T-helper 9 cell (primary cell): ENCODE results near the gene TRIM32.
"Not testable (repeated sequence)": the region's sequence is repeated elsewhere in the genome, so short reads cannot be mapped to it uniquely, and the experiment has no call there.

Experiments
- DNase-seq: peaks from one replicate; pipeline ENCODE4 v3.0.0-alpha.2; 2020

TRIM32 gene

DNA sequence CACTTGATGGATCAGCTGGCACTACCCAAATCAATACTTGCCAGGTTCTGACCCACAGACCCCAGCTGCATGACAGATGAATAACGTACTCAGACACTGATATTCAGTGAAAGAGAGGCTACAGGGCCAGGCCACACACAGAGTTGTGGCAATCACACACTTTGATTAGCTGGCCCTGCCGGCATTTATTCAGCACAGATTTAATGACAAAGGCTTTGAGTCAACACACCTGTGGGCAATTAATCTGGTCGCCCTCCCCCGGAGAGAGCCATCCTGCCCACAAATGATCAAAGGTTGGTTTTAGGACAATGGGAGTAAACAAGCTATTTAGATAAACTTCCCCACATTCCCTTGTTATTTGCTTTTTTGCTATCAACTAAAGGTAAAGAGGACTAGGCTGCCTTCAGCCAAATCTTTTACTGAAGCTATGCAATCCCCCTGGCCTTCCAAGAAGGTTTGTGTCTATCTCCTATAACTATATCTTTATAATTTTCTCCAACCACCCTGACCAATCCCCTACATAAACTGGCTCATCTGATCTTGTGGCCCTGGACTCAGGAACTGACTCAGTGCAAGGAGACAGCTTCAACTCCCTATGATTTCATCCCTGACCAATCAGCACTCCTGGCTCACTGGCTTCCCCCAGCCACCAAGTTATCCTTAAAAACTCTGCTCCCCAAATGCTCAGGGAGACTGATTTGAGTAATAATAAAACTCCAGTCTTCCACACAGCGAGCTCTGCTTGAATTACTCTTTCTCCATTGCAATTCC is 12.7 kb upstream of the TRIM32 start:
- DNase-seq, result no peak

GRCh38 chr9:116683535-116683934 is 3.6 kb upstream of the TRIM32 start:
- no peak for DNase-seq

GRCh38 chr9:116685166-116685565 is 1.9 kb upstream of the TRIM32 start:
- DNase-seq, result no peak

- DNase-seq, result no peak
Measured at GRCh38 chr9:116686135-116686534, 970 bp upstream of the TRIM32 start.

- DNase-seq, result no peak
Measured at GRCh38 chr9:116686693-116687073, 422 bp upstream of the TRIM32 start.

DNA sequence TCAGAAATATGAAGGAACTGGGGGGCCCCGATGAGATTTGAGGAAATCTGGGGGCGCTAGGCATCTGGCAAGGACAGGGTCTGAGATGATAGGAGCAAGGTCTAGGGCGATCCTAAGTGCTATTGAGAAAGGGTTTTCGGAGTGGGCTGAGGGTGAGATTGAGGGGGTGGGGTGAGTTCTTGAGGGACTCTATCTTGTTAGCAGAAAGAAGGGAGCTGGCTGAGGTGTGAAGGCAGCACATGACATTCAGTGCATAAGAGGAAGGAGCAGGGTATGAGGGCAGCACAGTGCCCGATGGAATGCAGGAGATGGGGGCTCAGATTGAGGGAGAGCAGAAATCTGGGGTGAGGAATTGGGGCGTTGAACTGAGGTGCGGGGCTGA is 640 bp downstream of the TRIM32 start:
- no peak for DNase-seq

DNA sequence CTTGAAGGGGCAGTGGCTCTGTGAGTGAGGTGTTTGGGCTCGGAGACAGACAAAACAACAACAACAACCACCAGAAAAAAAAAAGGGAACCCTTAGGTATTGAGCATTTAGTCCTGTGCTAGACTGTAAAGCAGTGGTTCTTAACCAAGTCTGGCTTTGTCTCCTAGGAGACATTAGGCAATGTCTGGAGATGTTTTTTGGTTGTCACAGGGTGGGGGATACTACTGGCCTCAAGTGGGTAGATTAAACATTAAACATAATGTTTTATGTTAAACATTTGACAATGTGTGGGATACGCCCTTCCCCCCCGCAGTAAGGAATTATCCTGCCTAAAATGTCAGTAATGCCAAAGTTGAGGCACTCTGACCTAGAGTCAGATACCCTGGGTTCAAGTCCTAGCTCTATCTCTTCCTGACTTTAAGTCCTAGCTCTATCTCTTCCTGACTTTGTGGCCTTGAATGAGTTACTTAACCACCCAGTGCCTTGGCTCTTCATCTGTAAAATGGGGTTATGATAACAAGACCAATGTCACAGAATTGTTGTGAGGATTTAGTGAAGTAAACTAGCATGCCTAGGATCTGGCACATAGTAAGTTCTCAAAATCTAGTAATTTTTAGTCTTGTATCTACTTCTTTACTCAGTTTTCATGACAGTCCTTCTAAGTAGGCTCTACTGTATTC is 1.8 kb downstream of the TRIM32 start:
- DNase-seq, result no peak

DNA sequence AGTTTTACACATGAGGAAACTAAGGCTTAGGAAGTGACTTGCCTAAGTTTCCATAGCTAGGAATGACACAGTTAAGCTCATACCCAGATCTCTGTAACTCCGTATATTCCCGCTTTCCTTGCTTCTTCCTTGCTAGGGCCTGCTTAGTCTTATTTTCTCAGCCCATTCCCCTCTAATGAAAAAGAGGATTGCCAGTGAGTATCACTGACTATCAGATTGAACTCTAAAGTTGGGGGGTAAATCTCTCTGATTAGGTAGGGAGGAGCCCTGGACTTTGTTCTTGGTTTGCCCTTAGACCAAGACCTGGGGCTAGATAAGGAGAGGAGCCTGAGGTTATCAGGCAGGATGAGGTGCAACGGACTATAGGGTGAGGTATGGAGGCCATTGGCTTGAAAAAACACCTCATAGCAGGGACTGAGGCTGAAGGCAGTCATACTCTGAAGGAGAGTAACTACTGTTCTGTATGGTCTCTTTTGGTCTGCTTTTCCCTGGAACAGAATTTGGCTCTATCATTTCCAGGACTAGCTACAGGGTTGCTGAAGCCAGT is 2.5 kb downstream of the TRIM32 start:
- DNase-seq, result no peak

- DNase-seq, result not testable (repeated sequence)
Measured at GRCh38 chr9:116690805-116691204, 3.7 kb downstream of the TRIM32 start.

DNA sequence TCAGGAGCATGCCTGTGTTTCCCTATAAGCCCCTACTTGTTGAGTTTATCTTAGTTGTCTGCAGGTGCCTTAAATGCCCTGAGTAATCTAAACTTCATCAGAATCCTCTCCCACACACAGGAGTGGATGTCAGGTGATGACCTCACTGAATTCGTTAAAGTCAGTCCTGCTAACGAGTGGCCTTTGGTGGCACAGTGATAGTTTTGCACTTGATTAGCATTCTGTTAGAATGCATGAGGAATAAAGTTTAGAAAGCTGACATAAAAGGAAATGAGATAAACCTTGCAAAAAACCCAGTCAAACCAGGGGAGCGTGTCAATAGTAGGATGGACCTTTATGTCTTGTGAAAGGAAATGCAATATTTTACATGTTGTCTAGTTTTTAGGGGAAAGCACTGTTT is 4.5 kb downstream of the TRIM32 start:
- no peak for DNase-seq

GRCh38 chr9:116692616-116693015 is 5.5 kb downstream of the TRIM32 start:
- DNase-seq, result no peak

DNA sequence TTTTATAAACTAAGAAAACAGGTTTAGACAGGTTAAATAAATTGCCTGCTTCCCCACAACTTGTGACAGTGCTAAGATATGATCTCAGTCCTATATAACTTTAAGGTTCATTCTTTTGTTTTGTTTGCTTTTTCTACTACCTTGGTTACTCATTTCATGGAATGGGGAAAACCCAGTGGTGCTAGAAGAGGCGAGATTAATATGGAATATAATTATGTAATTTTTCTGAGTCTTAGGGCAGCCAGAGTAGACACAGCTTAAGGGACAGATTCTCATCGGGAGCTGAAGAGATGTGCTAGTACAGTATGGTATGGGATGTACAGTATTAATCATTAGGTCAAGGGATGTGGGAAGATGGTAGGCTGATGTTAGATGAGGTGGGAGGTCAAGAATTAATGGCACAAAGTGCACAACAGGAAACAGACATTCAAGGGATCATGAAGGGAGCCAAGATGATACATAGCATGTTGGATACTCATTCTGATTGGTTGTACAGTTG is 6.2 kb downstream of the TRIM32 start:
- DNase-seq, result no peak

- no peak for DNase-seq
Measured at GRCh38 chr9:116694785-116695291, 7.7 kb downstream of the TRIM32 start.

GRCh38 chr9:116695438-116695837 is 8.3 kb downstream of the TRIM32 start:
- DNase-seq, result no peak

- DNase-seq, result no peak
Measured at GRCh38 chr9:116697362-116697761, 10.3 kb downstream of the TRIM32 start.

DNA sequence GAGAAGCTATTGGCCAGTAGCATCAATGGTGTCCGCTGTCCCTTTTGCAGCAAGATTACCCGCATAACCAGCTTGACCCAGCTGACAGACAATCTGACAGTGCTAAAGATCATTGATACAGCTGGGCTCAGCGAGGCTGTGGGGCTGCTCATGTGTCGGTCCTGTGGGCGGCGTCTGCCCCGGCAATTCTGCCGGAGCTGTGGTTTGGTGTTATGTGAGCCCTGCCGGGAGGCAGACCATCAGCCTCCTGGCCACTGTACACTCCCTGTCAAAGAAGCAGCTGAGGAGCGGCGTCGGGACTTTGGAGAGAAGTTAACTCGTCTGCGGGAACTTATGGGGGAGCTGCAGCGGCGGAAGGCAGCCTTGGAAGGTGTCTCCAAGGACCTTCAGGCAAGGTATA is 10.8 kb downstream of the TRIM32 start:
- DNase-seq, result no peak

DNA sequence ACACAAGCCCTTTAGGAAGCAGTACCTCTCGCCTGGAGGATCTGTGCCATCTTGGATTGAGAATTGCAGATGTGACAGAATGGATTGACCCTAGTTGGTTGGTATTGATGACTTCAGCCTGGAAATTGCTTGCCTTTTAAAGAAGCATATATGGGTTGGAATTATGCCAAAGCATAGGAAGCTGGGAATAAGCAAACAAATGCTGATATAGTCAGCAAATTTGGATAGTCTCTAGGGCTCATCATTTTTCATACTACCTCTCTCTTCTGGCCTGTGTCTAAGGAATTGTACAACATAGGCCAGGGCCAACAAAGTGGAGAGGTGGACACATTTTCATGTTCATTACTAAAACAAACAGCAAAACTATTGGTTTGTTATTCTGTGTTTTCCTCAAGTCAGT is 13.2 kb downstream of the TRIM32 start:
- DNase-seq, result no peak

DNA sequence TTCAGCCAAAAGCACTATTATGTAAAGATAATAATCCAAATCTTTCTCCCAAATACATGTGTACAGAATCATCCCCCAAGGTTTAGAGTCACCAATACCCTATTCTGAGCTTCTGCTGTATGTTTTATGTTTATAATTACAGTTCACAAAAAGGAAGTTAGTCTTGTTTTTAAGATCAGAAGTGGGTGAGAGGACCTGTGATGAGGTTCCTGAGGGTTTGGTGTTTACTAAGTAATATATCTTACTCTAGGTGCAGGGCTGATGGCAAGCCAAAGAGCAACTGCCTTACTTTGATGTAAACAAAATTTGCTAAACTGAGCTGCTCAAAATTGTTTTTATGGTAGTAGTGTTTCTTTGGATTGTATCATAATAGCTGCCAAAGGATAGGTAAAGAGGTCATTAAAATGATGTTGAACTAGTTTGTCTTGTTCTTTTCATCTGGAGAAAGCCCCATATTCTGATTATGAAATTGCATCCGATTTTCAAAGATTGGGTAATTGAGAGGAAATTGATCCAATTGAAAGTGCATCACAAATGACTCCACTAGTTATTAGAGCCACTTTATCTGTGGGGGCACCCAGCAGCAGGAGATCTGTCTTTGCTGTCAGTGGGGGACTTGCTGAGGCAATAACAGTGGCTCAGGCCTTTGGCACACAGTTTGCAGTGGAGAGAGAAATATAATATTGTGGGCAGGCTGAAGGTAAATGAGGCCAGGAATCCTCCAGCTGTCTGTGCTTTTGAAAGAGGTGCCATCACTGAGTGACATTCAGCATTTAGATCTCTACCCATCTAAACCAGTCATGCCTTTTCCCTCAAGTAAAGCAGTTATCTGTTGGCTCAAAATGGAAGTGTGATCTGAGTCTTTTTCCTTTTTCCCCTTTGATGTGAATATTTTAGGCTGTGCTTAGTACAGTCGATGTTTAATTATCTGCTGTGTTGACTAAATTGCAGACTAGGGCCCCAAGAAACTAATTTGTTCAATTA is 14.1 kb downstream of the TRIM32 start:
- DNase-seq, result no peak

DNA sequence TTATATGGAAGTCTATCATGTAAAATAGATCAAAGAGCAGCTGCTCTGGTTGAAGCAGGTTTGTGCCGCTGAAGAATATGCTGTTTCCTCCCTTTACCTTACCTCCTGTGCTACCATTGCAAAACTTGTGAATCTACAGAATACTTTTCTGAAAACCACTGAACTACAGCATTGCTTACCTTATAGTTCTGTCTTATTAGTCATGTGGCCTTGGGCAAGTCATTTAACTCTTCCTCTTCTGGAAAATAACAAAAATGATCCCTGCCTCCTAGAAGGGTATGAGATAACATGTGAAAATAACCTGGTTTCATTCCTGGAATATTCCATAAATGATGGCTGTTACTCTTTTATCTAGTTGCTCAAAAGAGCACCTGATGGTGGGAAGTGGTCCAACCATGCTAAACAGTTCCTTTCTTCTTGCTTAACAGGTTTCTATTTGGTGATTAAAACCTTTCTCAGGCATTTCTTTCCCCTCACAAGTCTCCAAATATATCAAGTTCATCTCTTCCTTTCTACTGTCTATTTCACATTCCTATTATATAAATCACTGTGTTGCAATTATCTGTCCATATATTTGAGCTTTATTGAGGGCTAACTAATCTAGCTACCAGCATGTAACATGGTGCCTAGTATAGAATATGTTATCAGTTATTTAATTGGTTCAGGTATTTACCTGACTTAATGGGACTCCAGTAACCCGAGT is 15.0 kb downstream of the TRIM32 start:
- no peak for DNase-seq

- DNase-seq, result no peak
Measured at GRCh38 chr9:116703634-116704033, 16.5 kb downstream of the TRIM32 start.

DNA sequence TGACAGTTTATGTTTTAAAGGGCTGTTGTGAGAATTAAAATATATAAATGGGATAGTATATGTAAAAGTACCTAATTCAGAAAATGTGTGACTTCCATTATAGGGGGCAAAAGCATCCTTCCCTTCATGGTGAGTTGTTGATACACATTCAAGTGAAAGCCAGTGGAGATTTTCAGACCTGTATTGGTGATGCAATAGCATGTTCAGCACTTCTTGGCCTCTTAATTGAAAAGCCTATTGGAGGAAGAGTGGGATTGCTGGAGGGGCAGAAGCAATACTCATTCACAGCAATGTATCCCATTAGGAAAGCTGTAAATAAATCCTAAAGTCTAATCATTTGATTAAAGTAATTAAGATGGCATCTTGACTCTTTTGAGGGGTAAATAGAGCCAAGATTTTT is 17.4 kb downstream of the TRIM32 start:
- DNase-seq, result no peak

DNA sequence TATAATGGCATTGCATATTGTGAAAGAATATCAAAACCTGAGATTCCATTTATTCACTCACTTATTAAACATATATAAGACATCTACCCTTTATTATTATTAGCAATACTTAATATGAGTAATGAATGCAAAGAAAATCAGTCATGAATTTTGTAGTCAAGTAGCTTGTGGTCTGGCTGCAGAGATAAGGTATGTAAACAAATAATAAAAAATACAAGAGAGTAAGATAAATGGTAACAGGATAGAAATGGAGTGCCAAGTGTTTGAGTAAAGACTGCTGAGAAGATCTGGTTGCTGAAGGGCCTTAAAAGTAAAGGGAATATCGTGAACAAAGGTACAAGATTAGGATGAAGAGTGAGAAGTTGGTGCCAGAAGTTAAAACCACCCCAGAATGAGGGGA is 18.4 kb downstream of the TRIM32 start:
- no peak for DNase-seq
